Measurements from ENCODE around the gene PLCD4.

- TF ChIP-seq CTCF (IDR thresholded peaks at IDR 0.05; ENCODE audit: poor library complexity, severe bottlenecking): no peak
- no peak for TF ChIP-seq EP300 (conservative IDR thresholded peaks at IDR 0.05; ENCODE audit: poor library complexity, severe bottlenecking)
- TF ChIP-seq TAF1 (IDR thresholded peaks at IDR 0.05; ENCODE audit: low read depth): no peak
- TF ChIP-seq EZH2 (IDR thresholded peaks at IDR 0.05; ENCODE audit: borderline replicate concordance, insufficient read depth, low read length, poor library complexity, severe bottlenecking): no peak
- TF ChIP-seq POLR2AphosphoS5 (IDR thresholded peaks at IDR 0.05): no peak
These were observed 48.1 kb downstream of the PLCD4 start for GRCh38 chr2:218655751-218656150.

Measured in neural cell (in vitro differentiated cells).